Loucy (cell line): Measurements from ENCODE around the gene MTMR1.

ENCODE experiments used
- H2AFZ ChIP-seq: fragments of 200-600 bp; sonication (generic); 2 replicates; pipeline ENCODE4 v1.6.0; 2016; ENCODE audit warnings: antibody characterized with exemption, mild to moderate bottlenecking, low read length, moderate library complexity
- H3F3A ChIP-seq: fragments of 200-600 bp; 2 replicates; pipeline ENCODE4 v1.6.0; 2016; ENCODE audit warnings: antibody characterized with exemption, low read depth, mild to moderate bottlenecking
- H3K27me3 ChIP-seq: fragments of 200-600 bp; sonication (generic); 2 replicates; pipeline ENCODE4 v1.6.1; 2014; ENCODE audit warnings: low read length, mild to moderate bottlenecking; ENCODE audit not compliant: insufficient read depth, poor library complexity, severe bottlenecking
- H3K36me3 ChIP-seq: fragments of 200-600 bp; sonication (generic); 2 replicates; pipeline ENCODE4 v1.6.1; 2016; ENCODE audit warnings: low read length; ENCODE audit not compliant: insufficient read depth
- H3K4me1 ChIP-seq: fragments of 200-600 bp; sonication (generic); 2 replicates; pipeline ENCODE4 v1.5.1; 2014; ENCODE audit warnings: low read length, mild to moderate bottlenecking; ENCODE audit not compliant: insufficient read depth, poor library complexity, severe bottlenecking
- H3K4me2 ChIP-seq: fragments of 200-600 bp; sonication (generic); 2 replicates; pipeline ENCODE4 v1.6.0; 2014; ENCODE audit warnings: antibody characterized with exemption, low read length, low read depth, mild to moderate bottlenecking; ENCODE audit not compliant: poor library complexity, severe bottlenecking
- H3K4me3 ChIP-seq: fragments of 200-600 bp; sonication (generic); 2 replicates; pipeline ENCODE4 v1.5.1; 2014; ENCODE audit warnings: low read length, mild to moderate bottlenecking, mixed read lengths; ENCODE audit not compliant: poor library complexity, severe bottlenecking
- H3K79me2 ChIP-seq: fragments of 200-600 bp; sonication (generic); 2 replicates; pipeline ENCODE4 v1.6.1; 2014; ENCODE audit warnings: low read length; ENCODE audit not compliant: insufficient read depth
- H3K9ac ChIP-seq: fragments of 200-600 bp; sonication (generic); 2 replicates; pipeline ENCODE4 v1.6.0; 2014; ENCODE audit warnings: mild to moderate bottlenecking, low read depth, low read length, moderate library complexity; ENCODE audit not compliant: poor library complexity, severe bottlenecking
- H3K9me2 ChIP-seq: fragments of 200-600 bp; sonication (generic); replicated peaks from 2 replicates; pipeline ENCODE4 v1.6.1; 2016; ENCODE audit warnings: low read depth, low read length, mixed read lengths
- H3K9me3 ChIP-seq: fragments of 200-600 bp; sonication (generic); 2 replicates; pipeline ENCODE4 v1.6.1; 2014; ENCODE audit warnings: mild to moderate bottlenecking, antibody characterized with exemption, low read length, low read depth; ENCODE audit not compliant: insufficient read depth
- H4K20me1 ChIP-seq: fragments of 200-600 bp; sonication (generic); 2 replicates; pipeline ENCODE4 v1.6.0; 2014; ENCODE audit warnings: antibody characterized with exemption, low read length, mild to moderate bottlenecking; ENCODE audit not compliant: insufficient read depth, poor library complexity, severe bottlenecking
- CTCF ChIP-seq: fragments of 200-600 bp; sonication (generic); conservative IDR thresholded peaks from 2 replicates; pipeline ENCODE4 v1.5.1; 2014; ENCODE audit warnings: mild to moderate bottlenecking, antibody characterized with exemption, low read length
- EZH2phosphoT487 ChIP-seq: fragments of 200-600 bp; IDR thresholded peaks from 2 replicates; pipeline ENCODE4 v1.6.1; 2018; ENCODE audit warnings: antibody characterized with exemption, mild to moderate bottlenecking, moderate library complexity, borderline replicate concordance

MTMR1 gene

GRCh38 chrX:150719621-150720020 lies 26.4 kb downstream of the MTMR1 start:
- H3K9me3 ChIP-seq, result no peaks in the 10 kb centered on the region
- no peaks in the 10 kb centered on the region for H4K20me1 ChIP-seq
- H3K9ac ChIP-seq, result no peak overlapping the region
- no peaks in the 10 kb centered on the region for H3K36me3 ChIP-seq
- TF ChIP-seq EZH2phosphoT487 (no peak), CTCF (no peak)
- no peak overlapping the region for H3K4me3 ChIP-seq
- peaks cover 3% of the 10 kb centered on the region; the same call in 1 of the 2 replicates for H3K79me2 ChIP-seq
- H2AFZ ChIP-seq, result no peak overlapping the region
- no peaks in the 10 kb centered on the region for H3K27me3 ChIP-seq
- no peaks in the 10 kb centered on the region for H3K9me2 ChIP-seq
- no peak overlapping the region for H3K4me2 ChIP-seq
- H3K4me1 ChIP-seq, result no peaks in the 10 kb centered on the region
- no peaks in the 10 kb centered on the region for H3F3A ChIP-seq

DNA sequence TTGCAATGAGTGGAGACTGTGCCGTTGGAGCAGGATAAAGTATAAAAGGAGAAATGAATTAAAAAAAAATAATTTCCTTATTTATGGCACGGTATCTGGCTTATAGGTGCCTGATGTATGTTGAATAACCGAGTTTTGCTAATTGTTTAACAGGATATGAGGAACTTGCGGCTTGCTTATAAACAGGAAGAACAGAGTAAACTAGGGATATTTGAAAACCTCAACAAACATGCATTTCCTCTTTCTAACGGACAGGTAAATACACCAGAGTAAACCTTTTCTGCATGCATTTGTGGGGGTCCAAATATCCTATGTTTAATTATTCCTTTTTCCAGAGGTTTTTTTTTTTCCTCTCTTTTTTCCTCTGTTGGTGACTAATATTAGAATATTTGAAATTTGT lies 36.8 kb downstream of the MTMR1 start:
- H3K4me1 ChIP-seq, result no peaks in the 10 kb centered on the region
- no peak overlapping the region for H3K4me2 ChIP-seq
- no peak for TF ChIP-seq EZH2phosphoT487
- TF ChIP-seq CTCF, result no peak
- no peaks in the 10 kb centered on the region for H4K20me1 ChIP-seq
- no peaks in the 10 kb centered on the region for H3K9me2 ChIP-seq
- H3K36me3 ChIP-seq, result peaks cover 56% of the 10 kb centered on the region; the same call in 1 of the 2 replicates
- no peaks in the 10 kb centered on the region for H3K9me3 ChIP-seq
- no peaks in the 10 kb centered on the region for H3F3A ChIP-seq
- no peak overlapping the region for H3K4me3 ChIP-seq
- no peaks in the 10 kb centered on the region for H3K27me3 ChIP-seq
- H2AFZ ChIP-seq, result no peak overlapping the region
- H3K9ac ChIP-seq, result no peak overlapping the region
- H3K79me2 ChIP-seq, result no peaks in the 10 kb centered on the region

- no peaks in the 10 kb centered on the region for H3K27me3 ChIP-seq
- H4K20me1 ChIP-seq, result no peaks in the 10 kb centered on the region
- H3K4me2 ChIP-seq, result no peak overlapping the region
- peaks cover 63% of the 10 kb centered on the region; the same call in 1 of the 2 replicates for H3K36me3 ChIP-seq
- TF ChIP-seq EZH2phosphoT487 (no peak), CTCF (no peak)
- H3K9me2 ChIP-seq, result no peaks in the 10 kb centered on the region
- H3K9me3 ChIP-seq, result no peaks in the 10 kb centered on the region
- no peaks in the 10 kb centered on the region for H3F3A ChIP-seq
- H3K79me2 ChIP-seq, result no peaks in the 10 kb centered on the region
- H2AFZ ChIP-seq, result no peak overlapping the region
- H3K4me3 ChIP-seq, result no peak overlapping the region
- no peaks in the 10 kb centered on the region for H3K4me1 ChIP-seq
- H3K9ac ChIP-seq, result no peak overlapping the region
Observed at GRCh38 chrX:150730719-150731118, 37.5 kb downstream of the MTMR1 start.
